ENCODE results near the gene GHDC. TPM values are rescaled to one million over a fixed set of nuclear protein-coding genes. Genes with fewer than 3 reads are reported as not detected.
A peak's percentile ranks its signal among the peaks of the same experiment; 100 is the strongest.
"Not testable (repeated sequence)": the region's sequence is repeated elsewhere in the genome, so short reads cannot be mapped to it uniquely, and the experiment has no call there.

Gene GHDC
- total RNA-seq, 8 experiments from 2014 or later = 7.0 to 27.3 (median 11.0) TPM

- 100% methylated on average over 1 to 4 of the region's 6 CpGs; no CpG with 5 or more reads in 5 of the 10 experiments for WGBS, 10 experiments
- no peak overlapping the region for H3K27ac ChIP-seq
- no peak overlapping the region for H3K4me3 ChIP-seq
- H3K4me1 ChIP-seq (replicated peaks in 1 of 2) = no peaks in the 10 kb centered on the region
- ATAC-seq (replicated peaks in 6 of 8) = no peak
- in situ Hi-C loops (cut with MboI; ENCODE audit: low pct_unique_long_range_greater_than_20kb in 2 of 9, low sequenced_read_pairs in 9 of 9, unreplicated experiment in 9 of 9) = loop anchor here in 1 of 9 experiments (25.0 kb wide), 1 partner anchor 163 kb away; the partner anchor contains the start of gene STAT3
These were observed 30.4 kb upstream of the GHDC start for GRCh38 chr17:42224651-42225050.

GRCh38 chr17:42221886-42222745, 27.8 kb upstream of the GHDC start:
- in situ Hi-C loops (cut with MboI; ENCODE audit: low pct_unique_long_range_greater_than_20kb in 2 of 9, low sequenced_read_pairs in 9 of 9, unreplicated experiment in 9 of 9) = loop anchor here in 1 of 9 experiments (25.0 kb wide), 1 partner anchor 165 kb away; the partner anchor contains the start of gene STAT3

DNA sequence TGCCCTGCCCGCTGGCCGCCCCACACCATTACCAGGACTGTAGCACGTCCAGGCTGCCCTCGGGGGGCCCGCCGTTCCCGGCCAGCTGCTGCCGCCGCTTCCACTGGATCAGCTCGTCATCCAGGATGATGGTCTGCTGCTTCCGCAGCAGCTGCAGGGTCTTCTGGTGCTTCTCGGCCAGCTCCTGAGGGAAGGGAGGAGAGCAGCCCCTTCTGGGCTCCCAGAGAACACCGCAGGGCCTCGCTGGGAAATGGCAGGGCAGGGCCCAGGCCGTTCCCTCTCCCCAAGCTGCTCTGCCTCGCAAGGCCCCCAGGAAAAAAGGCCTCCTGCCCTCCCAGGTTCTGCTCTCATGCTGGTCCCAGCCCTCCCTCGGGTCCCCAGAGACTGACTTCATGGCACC, 25.0 kb upstream of the GHDC start:
- in situ Hi-C loops (cut with MboI; ENCODE audit: low pct_unique_long_range_greater_than_20kb in 2 of 9, low sequenced_read_pairs in 9 of 9, unreplicated experiment in 9 of 9) = loop anchor here in 1 of 9 experiments (25.0 kb wide), 1 partner anchor 168 kb away; the partner anchor contains the start of gene STAT3
- not testable (repeated sequence) for H3K4me3 ChIP-seq; H3K4me1 ChIP-seq (replicated peaks in 1 of 2); H3K27ac ChIP-seq
- peak in 5 of 8 experiments; percentile 37 to 60 (median 54) for ATAC-seq (replicated peaks in 6 of 8)
- no CpG with 5 or more reads among the region's 17 CpGs for WGBS, 10 experiments

More at GRCh38 chr17:42221886-42222745, 27.8 kb upstream of the GHDC start:
- Histone ChIP-seq H3K27ac (no peak overlapping the region), H3K4me1 (replicated peaks in 1 of 2) (no peaks in the 10 kb centered on the region), H3K4me3 (no peak overlapping the region)
- peak; percentile 47 to 95 (median 70) for ATAC-seq (replicated peaks in 6 of 8)
- 40 to 100% (median 53%) methylated on average over 1 to 3 of the region's 3 CpGs; no CpG with 5 or more reads in 5 of the 10 experiments for whole genome bisulfite sequencing, 10 experiments

GRCh38 chr17:42214156-42214555, 19.9 kb upstream of the GHDC start:
- in situ Hi-C loops (cut with MboI; ENCODE audit: low pct_unique_long_range_greater_than_20kb in 2 of 9, low sequenced_read_pairs in 9 of 9, unreplicated experiment in 9 of 9) = loop anchor here in 1 of 9 experiments (25.0 kb wide), 1 partner anchor 173 kb away; the partner anchor contains the start of gene STAT3
- no peak overlapping the region for H3K4me3 ChIP-seq
- no peak for ATAC-seq (replicated peaks in 6 of 8)
- peaks cover 19 to 20% of the 10 kb centered on the region in 2 donors for H3K4me1 ChIP-seq (replicated peaks in 1 of 2)
- 83 to 100% (median 100%) methylated on average over 1 to 2 of the region's 2 CpGs; no CpG with 5 or more reads in 1 of the 10 experiments for WGBS, 10 experiments
- H3K27ac ChIP-seq = no peak overlapping the region

- peak overlapping the region in 1 of 2 donors; percentile 69 for H3K27ac ChIP-seq
- ATAC-seq (replicated peaks in 6 of 8) = peak in 6 of 8 experiments; percentile 5 to 58 (median 18)
- H3K4me1 ChIP-seq (replicated peaks in 1 of 2) = peaks cover 19 to 20% of the 10 kb centered on the region in 2 donors
- WGBS, 10 experiments = 13 to 87% (median 63%) methylated on average over 1 to 7 of the region's 7 CpGs; no CpG with 5 or more reads in 1 of the 10 experiments
- in situ Hi-C loops (cut with MboI; ENCODE audit: low pct_unique_long_range_greater_than_20kb in 2 of 9, low sequenced_read_pairs in 9 of 9, unreplicated experiment in 9 of 9) = loop anchor here in 1 of 9 experiments (25.0 kb wide), 1 partner anchor 175 kb away; the partner anchor contains the start of gene STAT3
- no peak overlapping the region for H3K4me3 ChIP-seq
These were observed 18.1 kb upstream of the GHDC start for GRCh38 chr17:42212382-42212781.

DNA sequence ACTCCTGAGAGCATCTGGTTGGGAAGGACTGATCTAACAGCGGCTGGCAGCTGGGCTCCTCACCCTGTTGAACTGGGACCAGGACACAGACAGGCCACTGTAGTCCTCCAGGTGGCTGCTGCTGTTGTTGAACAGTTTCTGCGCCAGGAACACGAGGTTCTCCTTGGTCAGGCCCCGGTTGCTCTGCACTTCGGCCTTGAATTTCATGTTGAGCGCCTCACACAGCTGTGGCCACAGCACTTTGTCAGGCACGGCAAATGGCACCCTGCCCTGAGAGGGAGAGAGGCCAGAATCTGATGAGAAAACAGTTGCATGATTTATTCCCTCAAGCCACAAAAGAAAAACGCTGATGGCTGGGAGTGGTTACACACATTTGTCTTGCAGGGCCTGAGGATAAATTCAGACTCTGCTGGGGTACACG, 17.6 kb upstream of the GHDC start:
- 0 to 36% (median 30%) methylated on average over 1 to 2 of the region's 9 CpGs; no CpG with 5 or more reads in 5 of the 10 experiments for WGBS, 10 experiments
- Histone ChIP-seq H3K27ac (peak overlapping the region in 1 of 2 donors; percentile 69), H3K4me1 (replicated peaks in 1 of 2) (peaks cover 19 to 20% of the 10 kb centered on the region in 2 donors)
- H3K4me3 ChIP-seq = not testable (repeated sequence)
- in situ Hi-C loops (cut with MboI; ENCODE audit: low pct_unique_long_range_greater_than_20kb in 2 of 9, low sequenced_read_pairs in 9 of 9, unreplicated experiment in 9 of 9) = loop anchor here in 1 of 9 experiments (25.0 kb wide), 1 partner anchor 175 kb away; the partner anchor contains the start of gene STAT3
- peak; percentile 81 to 91 (median 86) for ATAC-seq (replicated peaks in 6 of 8)

DNA sequence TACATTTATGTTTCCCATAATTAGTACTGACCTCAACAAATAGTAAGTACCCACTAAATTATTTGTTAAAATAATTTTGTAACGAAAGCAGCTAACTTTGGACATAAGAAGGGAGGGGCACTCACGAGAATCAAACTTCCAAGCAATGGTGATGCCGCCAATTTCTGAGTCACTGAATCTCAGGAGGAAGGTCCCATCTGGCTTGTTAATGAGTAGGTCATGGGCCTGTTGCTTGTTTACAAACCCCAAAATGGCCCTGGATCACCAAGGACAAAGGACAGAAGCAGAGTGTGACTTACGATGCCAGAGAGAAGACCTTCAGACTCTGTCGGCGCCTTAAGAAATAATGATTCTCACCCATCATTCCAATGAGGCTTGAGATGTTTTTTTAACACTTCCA, 15.8 kb upstream of the GHDC start:
- Histone ChIP-seq H3K4me3 (no peak overlapping the region), H3K4me1 (replicated peaks in 1 of 2) (peaks cover 19 to 20% of the 10 kb centered on the region in 2 donors), H3K27ac (no peak overlapping the region)
- in situ Hi-C loops (cut with MboI; ENCODE audit: low pct_unique_long_range_greater_than_20kb in 2 of 9, low sequenced_read_pairs in 9 of 9, unreplicated experiment in 9 of 9) = loop anchor here in 1 of 9 experiments (25.0 kb wide), 1 partner anchor 177 kb away; the partner anchor contains the start of gene STAT3
- WGBS, 10 experiments = 54 to 100% (median 95%) methylated on average over 3 to 6 of the region's 6 CpGs
- ATAC-seq (replicated peaks in 6 of 8) = peak in 1 of 8 experiments; percentile 17

DNA sequence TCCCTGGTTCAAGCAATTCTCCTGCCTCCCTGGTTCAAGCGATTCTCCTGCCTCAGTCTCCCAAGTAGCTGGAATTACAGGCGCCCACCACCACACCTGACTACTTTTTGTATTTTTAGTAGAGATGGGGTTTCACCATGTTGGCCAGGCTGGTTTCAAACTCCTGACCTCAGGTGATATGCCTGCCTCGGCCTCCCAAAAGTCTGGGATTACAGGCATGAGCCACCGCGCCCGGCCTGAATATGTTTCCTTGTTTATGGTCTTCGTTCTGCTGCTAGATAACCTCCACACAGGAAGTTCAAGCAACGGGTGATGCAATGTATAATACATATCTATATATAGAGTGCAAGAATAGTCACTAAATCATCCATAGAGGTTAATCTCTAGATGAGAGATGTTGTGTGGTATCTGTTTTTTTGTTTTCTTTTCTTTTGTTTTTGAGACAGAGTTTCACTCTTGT, 11.9 kb upstream of the GHDC start:
- WGBS, 10 experiments = 83 to 100% (median 96%) methylated on average over 4 to 8 of the region's 8 CpGs; no CpG with 5 or more reads in 3 of the 10 experiments
- peaks cover 10 to 11% of the 10 kb centered on the region in 2 donors for H3K4me1 ChIP-seq (replicated peaks in 1 of 2)
- in situ Hi-C loops (cut with MboI; ENCODE audit: low pct_unique_long_range_greater_than_20kb in 2 of 9, low sequenced_read_pairs in 9 of 9, unreplicated experiment in 9 of 9) = loop anchor here in 1 of 9 experiments (25.0 kb wide), 1 partner anchor 181 kb away; the partner anchor contains the start of gene STAT3
- ATAC-seq (replicated peaks in 6 of 8); H3K4me3 ChIP-seq; H3K27ac ChIP-seq: not testable (repeated sequence)

DNA sequence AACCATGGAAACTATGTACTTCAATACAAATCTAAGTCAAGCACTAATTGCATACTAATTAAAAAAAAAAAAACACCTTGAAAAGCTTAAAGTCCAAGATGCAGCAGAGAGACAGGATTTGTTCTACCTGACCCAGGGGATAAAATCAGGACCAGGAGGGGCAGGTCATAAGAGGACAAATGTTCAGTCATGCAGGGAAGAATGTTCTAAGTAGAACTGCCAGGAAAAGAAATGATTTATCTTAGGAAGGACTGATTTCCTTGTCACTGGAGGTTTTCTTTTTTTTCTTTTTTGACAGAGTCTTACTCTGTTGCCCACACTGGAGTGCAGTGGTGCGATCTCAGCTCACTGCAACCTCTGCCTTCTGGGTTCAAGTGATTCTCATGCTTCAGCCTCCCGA, 9.1 kb upstream of the GHDC start:
- WGBS, 10 experiments = 88 to 100% (median 92%) methylated on average over 1 to 2 of the region's 2 CpGs; no CpG with 5 or more reads in 5 of the 10 experiments

DNA sequence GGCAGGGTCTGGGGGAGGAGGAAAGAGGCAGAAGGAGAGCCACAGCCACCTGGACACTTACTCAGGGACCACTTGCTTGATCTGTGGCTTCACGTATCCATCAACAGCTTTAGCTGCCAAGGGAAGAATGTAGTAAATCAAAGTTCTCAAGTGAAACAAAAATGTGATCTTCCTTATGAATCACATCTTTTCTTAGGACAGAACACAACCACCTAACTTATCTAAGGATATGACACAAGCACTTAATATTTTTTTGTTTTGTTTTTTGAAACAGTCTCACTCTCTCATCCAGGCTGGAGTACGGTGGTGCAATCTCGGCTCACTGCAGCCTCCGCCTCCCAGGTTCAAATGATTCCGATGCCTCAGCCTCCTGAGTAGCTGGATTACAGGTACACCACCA, 8.4 kb upstream of the GHDC start:
- 82 to 100% (median 95%) methylated on average over 1 to 5 of the region's 5 CpGs; no CpG with 5 or more reads in 2 of the 10 experiments for WGBS, 10 experiments
- in situ Hi-C loops (cut with MboI; ENCODE audit: low pct_unique_long_range_greater_than_20kb in 2 of 9, low sequenced_read_pairs in 9 of 9, unreplicated experiment in 9 of 9) = loop anchor here in 1 of 9 experiments (25.0 kb wide), 1 partner anchor 185 kb away; the partner anchor contains the start of gene STAT3
- no peak for ATAC-seq (replicated peaks in 6 of 8)
- peaks cover 34 to 36% of the 10 kb centered on the region in 2 donors for H3K4me1 ChIP-seq (replicated peaks in 1 of 2)
- H3K27ac ChIP-seq = no peak overlapping the region
- H3K4me3 ChIP-seq = no peak overlapping the region

More for the DNA sequence above, 9.1 kb upstream of the GHDC start:
- no peak for ATAC-seq (replicated peaks in 6 of 8)
- H3K4me3 ChIP-seq = no peak overlapping the region
- in situ Hi-C loops (cut with MboI; ENCODE audit: low pct_unique_long_range_greater_than_20kb in 2 of 9, low sequenced_read_pairs in 9 of 9, unreplicated experiment in 9 of 9) = loop anchor here in 1 of 9 experiments (25.0 kb wide), 1 partner anchor 184 kb away; the partner anchor contains the start of gene STAT3
- no peak overlapping the region for H3K27ac ChIP-seq
- H3K4me1 ChIP-seq (replicated peaks in 1 of 2) = peaks cover 33 to 34% of the 10 kb centered on the region in 2 donors

GRCh38 chr17:42202159-42202558, 7.9 kb upstream of the GHDC start:
- no peak for ATAC-seq (replicated peaks in 6 of 8)
- Histone ChIP-seq H3K4me3 (no peak overlapping the region), H3K4me1 (replicated peaks in 1 of 2) (peaks cover 34 to 36% of the 10 kb centered on the region in 2 donors), H3K27ac (peak overlapping the region in 1 of 2 donors; percentile 69)
- in situ Hi-C loops (cut with MboI; ENCODE audit: low pct_unique_long_range_greater_than_20kb in 2 of 9, low sequenced_read_pairs in 9 of 9, unreplicated experiment in 9 of 9) = loop anchor here in 1 of 9 experiments (25.0 kb wide), 1 partner anchor 185 kb away; the partner anchor contains the start of gene STAT3
- WGBS, 10 experiments = 33 to 100% methylated on average over 1 to 2 of the region's 6 CpGs; no CpG with 5 or more reads in 8 of the 10 experiments

GRCh38 chr17:42201458-42201772, 7.1 kb upstream of the GHDC start:
- ATAC-seq (replicated peaks in 6 of 8) = no peak
- in situ Hi-C loops (cut with MboI; ENCODE audit: low pct_unique_long_range_greater_than_20kb in 2 of 9, low sequenced_read_pairs in 9 of 9, unreplicated experiment in 9 of 9) = loop anchor here in 1 of 9 experiments (25.0 kb wide), 1 partner anchor 186 kb away; the partner anchor contains the start of gene STAT3
- Histone ChIP-seq H3K4me1 (replicated peaks in 1 of 2) (peaks cover 34 to 36% of the 10 kb centered on the region in 2 donors), H3K4me3 (no peak overlapping the region), H3K27ac (peak overlapping the region; percentile 69 to 70)
- WGBS, 10 experiments = 30 to 100% (median 78%) methylated on average over 2 to 5 of the region's 10 CpGs; no CpG with 5 or more reads in 4 of the 10 experiments

Data from motor neuron (in vitro differentiated cells).